Nucleus accumbens (tissue), 56 donors: ENCODE measurements around the gene NFKBIA.
A peak's percentile ranks its signal among the peaks of the same experiment; 100 is the strongest.
"Not testable (repeated sequence)": the region's sequence is repeated elsewhere in the genome, so short reads cannot be mapped to it uniquely, and the experiment has no call there.

Source experiments
- DNase-seq, 56 donors: peaks; one replicate each; lab custom pipeline; 2025; lab: John Stamatoyannopoulos, UW

NFKBIA gene

GRCh38 chr14:35393826-35394225 is 10.7 kb downstream of the NFKBIA start:
- DNase-seq, result no peak

DNA sequence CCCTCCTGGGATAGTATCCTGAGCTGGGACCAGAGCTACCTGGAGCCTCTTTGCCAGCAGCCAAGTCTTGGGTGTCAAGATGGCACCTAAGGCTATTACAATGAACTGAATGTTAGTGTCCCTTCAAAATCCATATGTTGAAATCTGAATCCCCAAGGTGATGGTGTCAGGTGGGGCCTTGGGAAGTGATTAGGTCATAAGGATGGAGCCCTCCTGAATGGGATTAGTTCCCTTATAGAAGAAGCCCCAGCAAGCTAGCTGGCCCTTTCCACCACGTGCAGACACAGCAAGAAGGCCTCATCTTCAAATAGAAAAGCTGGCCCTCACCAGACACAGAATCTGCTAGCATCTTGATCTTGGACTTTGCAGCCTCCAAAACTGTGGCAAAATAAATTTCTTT is 12.4 kb downstream of the NFKBIA start:
- no peak for DNase-seq

- DNase-seq, result no peak
Observed at GRCh38 chr14:35391388-35391710, 13.2 kb downstream of the NFKBIA start.

DNA sequence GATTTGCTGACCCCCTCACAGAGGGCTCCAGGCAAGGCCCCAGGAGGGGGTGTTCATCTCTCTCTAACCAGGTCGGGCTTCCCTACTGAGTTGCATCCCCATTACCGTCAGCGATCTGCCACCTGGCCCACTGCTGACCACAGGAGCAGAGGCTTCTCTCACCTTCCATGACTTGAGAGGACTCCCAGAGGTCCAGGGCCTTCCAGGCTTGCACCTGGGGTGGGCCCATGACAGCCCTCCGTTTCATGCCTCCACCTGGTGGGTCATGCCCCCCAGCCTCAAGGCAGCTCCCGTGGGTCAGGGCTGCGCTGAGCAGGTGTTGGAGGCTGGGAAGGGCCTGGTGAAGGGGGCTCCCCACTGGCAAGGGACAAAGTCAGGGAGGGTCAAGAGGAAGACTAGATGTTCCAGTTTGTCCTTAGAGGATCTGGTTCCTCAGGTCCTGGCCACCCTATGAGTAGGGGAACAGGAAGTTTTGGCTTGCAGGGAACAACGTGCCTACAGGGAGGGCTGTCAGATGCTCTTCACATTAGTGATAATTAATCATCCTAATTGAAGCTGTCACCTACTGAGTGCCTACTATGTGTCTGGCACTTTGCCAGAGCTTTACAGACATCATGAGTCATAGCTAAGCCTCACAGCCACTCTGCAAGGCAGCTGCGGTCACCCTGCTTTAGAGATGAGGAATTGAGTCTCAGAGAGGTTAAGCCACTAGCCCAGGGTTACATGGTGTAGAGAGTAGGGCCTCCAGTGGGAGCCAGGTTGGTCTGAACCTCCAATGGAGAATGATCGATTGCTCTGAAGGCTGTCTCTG is 13.8 kb downstream of the NFKBIA start:
- no peak for DNase-seq

DNA sequence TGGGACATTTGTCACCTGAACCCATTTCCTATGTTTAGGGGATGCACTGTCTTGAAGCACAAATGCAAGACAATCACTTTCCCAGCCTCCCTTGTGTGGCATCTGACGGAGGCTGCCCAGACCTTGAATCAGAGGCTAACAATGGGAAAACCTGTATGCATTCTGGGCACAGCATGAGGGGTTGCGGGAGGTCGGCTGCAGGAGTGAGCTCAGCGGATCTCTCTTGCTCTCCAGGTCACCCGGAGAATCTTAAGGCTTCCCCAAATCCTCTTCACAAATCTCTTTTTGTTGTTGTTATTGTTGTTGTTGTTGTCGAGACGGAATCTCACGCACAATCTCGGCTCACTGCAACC is 15.3 kb downstream of the NFKBIA start:
- DNase-seq, result no peak

DNA sequence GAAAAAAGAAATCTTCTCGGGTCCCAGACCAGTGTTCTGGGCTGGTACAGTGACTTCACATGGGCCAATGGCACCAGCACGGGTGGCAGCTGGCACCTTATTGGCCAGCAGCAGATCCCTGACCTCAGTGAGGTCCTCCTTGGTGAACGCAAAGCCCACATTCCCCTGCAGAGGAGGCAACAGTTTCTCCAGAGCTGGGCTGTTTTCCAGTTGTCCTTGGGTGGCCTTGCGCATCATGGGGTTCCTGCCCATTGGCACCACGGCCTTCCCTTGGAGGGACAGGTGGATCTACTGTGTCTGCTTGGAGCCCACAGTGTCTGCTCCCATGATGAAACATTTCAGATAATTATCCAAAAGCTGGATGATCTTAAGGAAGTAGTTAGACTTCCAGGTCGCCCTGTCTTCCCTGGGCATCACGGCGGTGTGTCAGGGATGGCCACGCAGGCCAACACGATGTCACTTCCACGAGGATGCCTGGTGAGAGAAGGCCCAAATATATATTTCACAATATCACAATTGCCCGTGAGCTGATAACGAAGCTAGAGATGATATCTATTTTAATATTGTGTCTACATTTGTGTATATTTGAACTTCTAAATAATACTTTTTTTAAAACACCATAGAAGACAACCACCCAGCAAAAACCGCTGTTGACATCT is 15.8 kb downstream of the NFKBIA start:
- no peak for DNase-seq

DNA sequence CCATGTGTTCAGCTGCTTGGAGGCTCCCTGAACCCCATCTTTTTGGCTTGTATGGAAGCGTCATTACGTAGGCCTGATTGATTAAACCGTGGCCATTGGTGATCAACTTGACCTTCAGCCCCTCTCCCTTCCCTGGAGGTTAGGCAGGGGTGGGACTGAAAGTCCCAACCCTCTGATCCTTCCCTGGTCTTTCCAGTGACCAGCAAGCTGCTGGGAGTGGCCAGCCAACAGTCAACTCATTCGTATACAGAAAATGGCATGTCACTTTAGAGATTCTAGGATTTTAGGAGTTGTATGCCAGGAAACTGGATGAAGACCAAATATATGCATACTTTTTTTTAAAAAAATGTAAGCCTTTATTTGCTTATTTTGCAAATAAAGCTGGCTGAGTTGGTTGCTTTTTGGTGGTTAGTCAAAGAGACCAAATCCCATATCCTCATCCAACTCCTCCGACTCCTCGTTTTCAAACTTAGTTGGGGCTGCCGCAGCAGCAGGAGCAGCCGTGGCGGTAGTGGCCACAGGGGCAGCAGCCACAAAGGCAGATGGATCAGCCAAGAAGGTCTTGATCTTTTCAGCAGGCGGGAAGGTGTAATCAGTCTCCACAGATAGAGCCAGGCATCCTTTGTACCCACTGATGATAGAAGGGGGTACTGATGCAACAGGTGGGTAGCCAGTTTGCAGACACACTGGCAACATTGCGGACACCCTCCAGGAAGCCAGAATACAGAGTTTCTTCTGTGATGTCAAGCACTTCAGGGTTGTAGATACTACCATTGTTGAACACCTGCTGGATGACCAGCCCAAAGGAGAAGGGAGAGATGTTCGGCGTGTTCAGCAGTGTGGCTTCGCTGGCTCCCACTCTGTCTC is 16.6 kb downstream of the NFKBIA start:
- no peak for DNase-seq

- no peak for DNase-seq
Observed at GRCh38 chr14:35387219-35387618, 17.3 kb downstream of the NFKBIA start.

DNA sequence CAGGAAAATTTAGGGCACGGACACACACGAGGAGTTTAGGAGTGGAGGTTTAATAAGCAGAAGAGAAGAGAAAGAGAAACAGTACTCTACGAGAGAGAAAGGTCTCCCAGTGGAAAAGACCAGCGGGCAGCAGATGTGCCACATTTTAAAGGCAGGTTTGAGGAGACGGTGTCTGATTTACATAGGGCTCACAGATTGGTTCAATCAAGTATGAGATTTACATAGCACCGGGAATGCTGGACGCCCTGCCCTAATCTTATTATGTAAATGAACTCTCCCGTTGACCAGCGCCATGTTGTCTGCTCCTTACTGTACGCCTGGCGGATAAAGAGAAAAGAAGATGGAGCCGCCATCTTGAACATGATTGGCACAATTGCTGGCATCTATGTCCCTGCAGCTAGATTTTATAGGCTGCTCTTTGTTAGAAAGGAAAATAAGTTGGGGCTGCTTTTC is 17.9 kb downstream of the NFKBIA start:
- no peak for DNase-seq

DNA sequence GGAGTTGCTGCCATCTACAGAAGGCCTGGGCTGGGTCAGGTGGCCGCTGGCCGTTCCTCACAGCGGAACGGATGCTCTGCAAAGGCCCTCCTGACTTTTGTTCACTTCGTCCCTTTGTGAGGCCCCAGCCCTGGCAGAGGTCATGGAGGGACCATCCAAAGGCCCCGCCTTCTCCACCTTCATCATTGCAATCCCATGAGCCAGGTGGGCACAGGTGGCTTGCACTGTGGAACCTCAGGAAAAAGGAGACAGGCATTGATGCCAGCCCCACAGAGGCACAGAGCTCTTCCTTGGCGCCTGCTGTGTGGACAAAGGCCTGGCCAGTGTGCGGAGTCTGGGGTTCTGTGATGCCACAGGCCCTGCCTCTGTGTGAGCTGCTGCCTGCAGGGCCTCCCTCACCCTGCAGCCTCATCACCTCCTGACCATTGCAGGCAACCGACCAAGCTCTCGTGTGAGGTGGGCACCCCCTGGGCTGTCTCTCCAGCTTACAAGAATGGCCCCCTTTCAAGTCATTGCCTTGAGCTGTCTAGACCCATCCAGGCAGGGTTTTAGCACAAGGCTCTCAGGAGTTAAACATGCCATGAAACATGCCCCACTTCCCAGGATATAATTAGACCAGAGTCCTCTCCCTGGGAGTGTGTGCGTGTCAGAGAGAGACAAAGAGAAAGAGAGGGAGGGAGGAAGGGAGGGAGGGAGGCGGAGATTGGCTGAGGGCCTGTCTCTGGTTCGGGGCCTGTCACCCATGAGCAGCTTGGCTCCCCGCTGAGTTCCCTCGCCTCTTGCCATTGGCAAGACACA is 19.3 kb downstream of the NFKBIA start:
- peak; percentile 20 to 85 (median 70) for DNase-seq

GRCh38 chr14:35384455-35385041 is 20.0 kb downstream of the NFKBIA start:
- DNase-seq, result peak in 5 of 56 donors; percentile 6 to 62 (median 11)

DNA sequence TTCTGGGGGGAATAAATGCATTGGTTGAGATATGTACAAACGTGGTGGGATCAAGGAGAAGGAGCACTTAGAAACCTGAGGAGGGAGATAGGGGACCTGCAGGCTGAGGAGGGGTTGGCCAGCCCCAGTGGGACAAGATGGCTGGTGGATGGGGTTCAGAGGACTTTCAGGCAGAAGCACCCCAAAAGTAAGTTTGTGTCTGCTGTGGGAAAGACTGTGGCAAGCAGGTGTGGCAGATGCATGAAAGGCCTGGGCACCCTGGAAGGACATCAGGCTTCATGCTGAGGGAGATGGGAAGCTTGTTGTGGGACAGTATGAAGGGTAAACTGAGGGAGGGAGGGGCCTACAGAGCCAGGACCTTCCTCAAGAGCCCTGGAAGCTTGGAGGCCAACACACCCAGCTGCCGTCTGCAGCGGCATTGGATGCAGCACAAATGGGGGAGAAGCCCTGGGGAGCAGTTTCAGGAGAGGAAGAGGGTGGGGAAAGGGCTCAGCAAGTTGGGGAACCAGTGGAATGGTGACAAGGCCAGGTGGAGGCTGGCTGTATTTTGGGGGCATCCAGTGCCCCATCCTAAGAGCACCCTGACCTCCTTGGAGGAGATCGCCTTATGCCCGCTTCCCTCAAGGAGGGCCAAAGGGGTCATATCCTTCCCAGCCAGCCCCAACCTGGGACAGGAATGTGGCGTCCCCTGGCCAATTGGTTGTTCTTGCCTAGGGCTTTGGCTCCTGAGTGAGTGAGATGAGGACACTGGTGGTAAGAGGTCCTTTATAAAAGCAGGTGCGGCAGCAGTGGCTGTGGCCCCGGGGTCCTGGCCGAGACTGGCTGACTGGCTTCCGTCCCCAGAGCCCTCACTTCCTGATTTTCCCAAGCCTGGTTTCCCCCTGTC is 20.7 kb downstream of the NFKBIA start:
- no peak for DNase-seq

DNA sequence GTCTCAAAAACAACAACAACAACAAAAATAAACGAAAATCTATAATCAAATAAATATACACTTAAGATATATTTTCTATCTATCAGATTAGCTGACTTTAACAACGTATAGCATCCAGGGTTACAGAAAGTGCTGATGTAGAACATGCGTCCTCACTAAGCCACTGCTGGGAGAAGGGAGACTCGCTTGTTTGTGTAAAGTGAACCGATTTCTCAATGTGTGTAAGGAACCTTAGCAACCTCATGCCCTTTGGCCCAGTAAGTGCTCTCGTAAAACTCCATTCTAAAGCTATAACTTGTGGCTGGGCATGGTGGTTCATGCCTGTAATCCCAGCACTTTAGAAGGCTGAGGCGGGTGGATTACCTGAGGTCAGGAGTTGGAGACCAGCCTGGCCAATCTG is 23.8 kb downstream of the NFKBIA start:
- no peak for DNase-seq

GRCh38 chr14:35379234-35379933 is 25.2 kb downstream of the NFKBIA start:
- DNase-seq, result not testable (repeated sequence)

GRCh38 chr14:35378425-35379233 is 25.9 kb downstream of the NFKBIA start:
- no peak for DNase-seq

- no peak for DNase-seq
Observed at GRCh38 chr14:35375558-35376025, 29.0 kb downstream of the NFKBIA start.

DNA sequence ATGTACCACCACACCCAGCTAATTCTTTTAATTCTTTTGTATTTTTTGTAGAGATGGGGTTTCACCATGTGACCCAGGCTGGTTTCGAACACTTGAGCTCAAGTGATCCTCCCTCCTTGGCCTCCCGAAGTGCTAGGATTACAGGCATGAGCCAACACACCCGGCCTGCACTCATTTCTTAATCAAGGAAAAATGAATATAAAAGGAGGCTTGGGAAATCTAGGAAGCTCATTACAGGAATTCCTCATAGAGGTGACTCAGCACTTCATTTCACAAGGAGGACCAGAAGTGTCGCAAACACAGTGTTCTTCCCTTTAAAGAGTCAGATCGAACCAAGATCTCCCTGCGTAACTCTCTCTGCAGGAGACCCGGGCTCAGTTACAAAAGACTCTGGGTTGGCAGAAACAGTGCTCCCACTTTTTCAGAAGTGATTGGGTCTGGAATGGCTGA is 30.3 kb downstream of the NFKBIA start:
- DNase-seq, result no peak
